Stimulated activated CD4-positive, alpha-beta T cell treated with anti-CD3 and anti-CD28 coated beads, TNF-alpha, amount 100 ng/mL, for 4 hours (primary cell): ENCODE data around the gene ZW10.
"Not testable (repeated sequence)": the region's sequence is repeated elsewhere in the genome, so short reads cannot be mapped to it uniquely, and the experiment has no call there.

Experiments used
- DNase-seq, 3 experiments: peaks; one replicate each; pipeline ENCODE4 v3.0.0-alpha.2; 2020; ENCODE audit warnings: low read depth in 3 of 3

ZW10 gene

GRCh38 chr11:113773416-113774173 lies at the start of gene ZW10:
Gene ZW10, minus strand, starts transcription at chr11:113773692. Its CDS starts 26 bp downstream, at chr11:113773666.
- peak; percentile 84 to 87 (median 85) for DNase-seq

- DNase-seq: no peak
These were observed 44.9 kb upstream of the ZW10 start for GRCh38 chr11:113818426-113818825.

GRCh38 chr11:113817626-113818025 lies 44.1 kb upstream of the ZW10 start:
- DNase-seq: no peak

GRCh38 chr11:113817162-113817561 lies 43.7 kb upstream of the ZW10 start:
- DNase-seq: no peak

- no peak for DNase-seq
These were observed 40.7 kb upstream of the ZW10 start for GRCh38 chr11:113814181-113814580.

GRCh38 chr11:113808931-113809330 lies 35.4 kb upstream of the ZW10 start:
- DNase-seq: no peak

GRCh38 chr11:113806406-113806805 lies 32.9 kb upstream of the ZW10 start:
- DNase-seq: no peak

- no peak for DNase-seq
These were observed 32.1 kb upstream of the ZW10 start for GRCh38 chr11:113805640-113806039.

- DNase-seq: no peak
These were observed 29.1 kb upstream of the ZW10 start for GRCh38 chr11:113802621-113803020.

GRCh38 chr11:113796663-113797259 lies 23.3 kb upstream of the ZW10 start:
- no peak for DNase-seq

GRCh38 chr11:113789675-113790320 lies 16.3 kb upstream of the ZW10 start:
- DNase-seq: no peak

- DNase-seq: not testable (repeated sequence)
These were observed 15.5 kb upstream of the ZW10 start for GRCh38 chr11:113789016-113789415.

GRCh38 chr11:113782134-113782533 lies 8.6 kb upstream of the ZW10 start:
- DNase-seq: no peak

GRCh38 chr11:113781682-113782081 lies 8.2 kb upstream of the ZW10 start:
- no peak for DNase-seq

- no peak for DNase-seq
These were observed 6.0 kb upstream of the ZW10 start, which contains the start of gene CLDN25 for GRCh38 chr11:113779496-113779895. Gene CLDN25, plus strand, starts transcription at chr11:113779796. Its CDS starts 0 bp downstream, at chr11:113779796.

- DNase-seq: no peak
These were observed 4.8 kb upstream of the ZW10 start for GRCh38 chr11:113778111-113778910.

- no peak for DNase-seq
These were observed 647 bp upstream of the ZW10 start for GRCh38 chr11:113774174-113774503.

- DNase-seq: no peak
These were observed 438 bp downstream of the ZW10 start for GRCh38 chr11:113773092-113773415.

GRCh38 chr11:113771964-113772363 lies 1.5 kb downstream of the ZW10 start:
- DNase-seq: no peak

- no peak for DNase-seq
These were observed 8.8 kb downstream of the ZW10 start for GRCh38 chr11:113764527-113765219.

- not testable (repeated sequence) for DNase-seq
These were observed 10.5 kb downstream of the ZW10 start for GRCh38 chr11:113763040-113763439.

- DNase-seq: no peak
These were observed 13.3 kb downstream of the ZW10 start for GRCh38 chr11:113760241-113760640.
